ENCODE data around the gene LIN7A.
A peak's percentile ranks its signal among the peaks of the same experiment; 100 is the strongest.

Gene LIN7A

GRCh38 chr12:80849337-80849736 lies 88.4 kb downstream of the LIN7A start:
- DNase-seq = no peak

GRCh38 chr12:80848858-80849257 lies 88.9 kb downstream of the LIN7A start:
- DNase-seq = no peak

GRCh38 chr12:80847575-80847974 lies 90.2 kb downstream of the LIN7A start:
- DNase-seq = no peak

GRCh38 chr12:80846952-80847351 lies 90.8 kb downstream of the LIN7A start:
- DNase-seq = no peak

GRCh38 chr12:80845639-80846038 lies 92.1 kb downstream of the LIN7A start:
- no peak for DNase-seq

- no peak for DNase-seq
Observed at GRCh38 chr12:80843969-80844368, 93.8 kb downstream of the LIN7A start.

GRCh38 chr12:80838708-80839107 lies 99.0 kb downstream of the LIN7A start:
- DNase-seq = no peak

- no peak for DNase-seq
Observed at GRCh38 chr12:80838024-80838658, 99.6 kb downstream of the LIN7A start.

- peak; percentile 11 for DNase-seq
Observed at GRCh38 chr12:80837342-80837978, 100.3 kb downstream of the LIN7A start.

- no peak for DNase-seq
Observed at GRCh38 chr12:80834724-80835123, 103.0 kb downstream of the LIN7A start.

- DNase-seq = no peak
Observed at GRCh38 chr12:80830533-80831088, 107.1 kb downstream of the LIN7A start.

GRCh38 chr12:80829767-80830166 lies 108.0 kb downstream of the LIN7A start:
- no peak for DNase-seq

GRCh38 chr12:80825506-80825905 lies 112.2 kb downstream of the LIN7A start:
- no peak for DNase-seq

- DNase-seq = no peak
Observed at GRCh38 chr12:80823393-80823792, 114.3 kb downstream of the LIN7A start.

GRCh38 chr12:80821513-80822000 lies 116.2 kb downstream of the LIN7A start:
- no peak for DNase-seq

GRCh38 chr12:80818878-80819277 lies 118.9 kb downstream of the LIN7A start:
- no peak for DNase-seq

- DNase-seq = no peak
Observed at GRCh38 chr12:80815351-80815750, 122.4 kb downstream of the LIN7A start.

GRCh38 chr12:80814453-80814852 lies 123.3 kb downstream of the LIN7A start:
- no peak for DNase-seq

- DNase-seq = no peak
Observed at GRCh38 chr12:80813820-80814219, 123.9 kb downstream of the LIN7A start.

GRCh38 chr12:80811957-80812708 lies 125.6 kb downstream of the LIN7A start:
- no peak for DNase-seq

- no peak for DNase-seq
Observed at GRCh38 chr12:80810874-80811273, 126.9 kb downstream of the LIN7A start.

- no peak for DNase-seq
Observed at GRCh38 chr12:80807640-80808288, 130.0 kb downstream of the LIN7A start.

GRCh38 chr12:80805106-80805505 lies 132.6 kb downstream of the LIN7A start:
- no peak for DNase-seq
